ENCODE results near the gene SHISAL2B.
"Not testable (repeated sequence)": the region's sequence is repeated elsewhere in the genome, so short reads cannot be mapped to it uniquely, and the experiment has no call there.

The SHISAL2B gene

DNA sequence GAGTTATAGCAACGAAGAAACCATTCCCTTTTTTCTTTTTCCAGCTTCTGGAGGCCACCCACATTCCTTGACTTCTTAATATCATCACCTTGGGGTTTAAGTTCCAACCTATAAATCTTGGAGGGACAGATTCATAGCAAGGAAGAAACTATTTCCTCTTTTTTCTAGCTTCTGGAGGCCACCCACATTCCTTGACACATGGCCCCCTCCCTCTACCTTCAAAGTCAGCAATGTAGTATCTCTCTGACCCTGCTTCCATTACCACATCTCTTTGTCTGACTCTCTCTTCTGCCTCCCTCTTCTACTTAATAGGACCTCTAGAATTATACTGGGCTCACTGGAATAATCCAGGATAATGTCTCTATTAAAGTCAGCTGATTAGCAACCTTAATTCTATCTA lies 34.7 kb upstream of the SHISAL2B start:
- Histone ChIP-seq H2AFZ (ENCODE audit: low read depth, low read length) (no peak overlapping the region), H3K9ac (ENCODE audit: low read depth, low read length) (no peak overlapping the region), H3K27me3 (ENCODE audit: insufficient read depth, low read length, poor library complexity) (peaks cover 4% of the 10 kb centered on the region), H3K4me3 (ENCODE audit: low read depth in 1 of 2, low read length in 2 of 2) (no peak overlapping the region), H3K36me3 (ENCODE audit: insufficient read depth, low read length) (no peaks in the 10 kb centered on the region), H3K4me2 (ENCODE audit: insufficient read depth, low read length) (no peak overlapping the region), H3K9me3 (ENCODE audit: insufficient read depth, low read length, severe bottlenecking) (no peaks in the 10 kb centered on the region), H3K4me1 (ENCODE audit: insufficient read depth, low read length) (no peaks in the 10 kb centered on the region), H4K20me1 (ENCODE audit: insufficient read depth, low read length) (no peaks in the 10 kb centered on the region), H3K79me2 (ENCODE audit: insufficient read depth, low read length) (no peaks in the 10 kb centered on the region), H3K27ac (ENCODE audit: low read length) (no peak overlapping the region)
- TF ChIP-seq EZH2 (IDR thresholded peaks at IDR 0.05; ENCODE audit: borderline replicate concordance, low read depth, low read length, severe bottlenecking), result no peak
- no peak for TF ChIP-seq CTCF (IDR thresholded peaks at IDR 0.05; ENCODE audit: borderline replicate concordance, extremely low read depth, low read length, poor library complexity, severe bottlenecking)
- no peak for ATAC-seq (ENCODE audit: insufficient read depth, low read depth)
- DNase-seq, result no peak

DNA sequence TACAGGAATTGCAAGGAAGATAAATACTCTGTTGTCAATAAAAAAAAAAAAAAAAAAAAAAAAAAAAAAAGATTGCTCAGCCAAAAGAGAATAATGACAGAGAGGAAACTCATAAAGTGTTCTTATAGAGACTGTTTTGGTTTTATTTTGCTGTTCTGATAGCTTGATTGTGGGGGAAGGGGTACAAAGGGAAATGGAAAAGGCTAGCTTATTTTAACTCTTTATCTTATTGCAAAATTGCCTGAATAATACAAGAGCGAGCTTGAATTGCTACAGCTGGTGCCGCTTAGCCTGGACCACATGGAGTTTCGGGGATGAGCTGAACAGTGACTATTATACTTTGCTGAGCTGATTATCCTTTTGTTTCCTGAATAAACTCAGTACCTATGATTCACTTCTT lies 31.0 kb upstream of the SHISAL2B start:
- no peaks in the 10 kb centered on the region for H3K36me3 ChIP-seq (ENCODE audit: insufficient read depth, low read length)
- no peak overlapping the region for H3K4me2 ChIP-seq (ENCODE audit: insufficient read depth, low read length)
- H3K9me3 ChIP-seq (ENCODE audit: insufficient read depth, low read length, severe bottlenecking), result no peaks in the 10 kb centered on the region
- TF ChIP-seq EZH2 (IDR thresholded peaks at IDR 0.05; ENCODE audit: borderline replicate concordance, low read depth, low read length, severe bottlenecking), result no peak
- TF ChIP-seq CTCF (IDR thresholded peaks at IDR 0.05; ENCODE audit: borderline replicate concordance, extremely low read depth, low read length, poor library complexity, severe bottlenecking), result no peak
- no peaks in the 10 kb centered on the region; the same call in 1 of the 2 replicates for H4K20me1 ChIP-seq (ENCODE audit: insufficient read depth, low read length)
- H3K4me1 ChIP-seq (ENCODE audit: insufficient read depth, low read length), result no peaks in the 10 kb centered on the region
- H3K4me3 ChIP-seq (ENCODE audit: low read depth in 1 of 2, low read length in 2 of 2), result no peak overlapping the region
- H3K79me2 ChIP-seq (ENCODE audit: insufficient read depth, low read length), result no peaks in the 10 kb centered on the region
- ATAC-seq (ENCODE audit: insufficient read depth, low read depth), result no peak
- DNase-seq, result no peak
- no peak overlapping the region for H3K27ac ChIP-seq (ENCODE audit: low read length)
- peaks cover 19% of the 10 kb centered on the region for H3K27me3 ChIP-seq (ENCODE audit: insufficient read depth, low read length, poor library complexity)
- H2AFZ ChIP-seq (ENCODE audit: low read depth, low read length), result no peak overlapping the region
- H3K9ac ChIP-seq (ENCODE audit: low read depth, low read length), result no peak overlapping the region

DNA sequence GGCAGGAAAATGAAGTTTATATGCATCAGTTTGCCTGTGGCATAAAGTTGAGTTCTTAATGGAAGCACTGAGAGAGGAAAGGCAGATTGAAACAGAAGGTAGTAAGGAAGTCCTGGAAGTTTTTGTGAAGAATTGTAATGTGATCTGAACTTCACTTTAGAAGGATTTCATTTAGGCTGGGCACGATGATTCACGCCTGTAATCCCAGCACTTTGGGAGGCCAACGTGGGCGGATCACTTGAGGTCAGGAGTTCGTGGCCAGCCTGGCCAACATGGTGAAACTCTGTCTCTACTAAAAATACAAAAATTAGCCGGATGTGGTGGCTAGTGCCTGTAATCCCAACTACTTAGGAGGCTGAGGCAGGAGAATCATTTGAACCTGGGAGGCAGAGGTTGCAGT lies 27.1 kb upstream of the SHISAL2B start:
- not testable (repeated sequence) for H3K79me2 ChIP-seq (ENCODE audit: insufficient read depth, low read length); H3K4me1 ChIP-seq (ENCODE audit: insufficient read depth, low read length); H2AFZ ChIP-seq (ENCODE audit: low read depth, low read length); ATAC-seq (ENCODE audit: insufficient read depth, low read depth); H4K20me1 ChIP-seq (ENCODE audit: insufficient read depth, low read length); H3K27ac ChIP-seq (ENCODE audit: low read length); H3K4me2 ChIP-seq (ENCODE audit: insufficient read depth, low read length); H3K9me3 ChIP-seq (ENCODE audit: insufficient read depth, low read length, severe bottlenecking); H3K9ac ChIP-seq (ENCODE audit: low read depth, low read length); H3K36me3 ChIP-seq (ENCODE audit: insufficient read depth, low read length); H3K4me3 ChIP-seq (ENCODE audit: low read depth in 1 of 2, low read length in 2 of 2); DNase-seq
- peaks cover 23% of the 10 kb centered on the region for H3K27me3 ChIP-seq (ENCODE audit: insufficient read depth, low read length, poor library complexity)

- ATAC-seq (ENCODE audit: insufficient read depth, low read depth), result no peak
Measured at GRCh38 chr5:64665243-64665642, 25.1 kb upstream of the SHISAL2B start.

More at GRCh38 chr5:64665243-64665642, 25.1 kb upstream of the SHISAL2B start:
- Histone ChIP-seq H3K9me3 (ENCODE audit: insufficient read depth, low read length, severe bottlenecking) (no peaks in the 10 kb centered on the region), H3K9ac (ENCODE audit: low read depth, low read length) (no peak overlapping the region), H3K36me3 (ENCODE audit: insufficient read depth, low read length) (no peaks in the 10 kb centered on the region), H3K4me2 (ENCODE audit: insufficient read depth, low read length) (no peak overlapping the region), H3K27me3 (ENCODE audit: insufficient read depth, low read length, poor library complexity) (peaks cover 21% of the 10 kb centered on the region), H4K20me1 (ENCODE audit: insufficient read depth, low read length) (no peaks in the 10 kb centered on the region; the same call in 1 of the 2 replicates), H3K4me3 (ENCODE audit: low read depth in 1 of 2, low read length in 2 of 2) (no peak overlapping the region), H3K4me1 (ENCODE audit: insufficient read depth, low read length) (no peaks in the 10 kb centered on the region), H3K79me2 (ENCODE audit: insufficient read depth, low read length) (no peaks in the 10 kb centered on the region), H3K27ac (ENCODE audit: low read length) (no peak overlapping the region), H2AFZ (ENCODE audit: low read depth, low read length) (no peak overlapping the region)
- DNase-seq, result no peak
- no peak for TF ChIP-seq EZH2 (IDR thresholded peaks at IDR 0.05; ENCODE audit: borderline replicate concordance, low read depth, low read length, severe bottlenecking)
- TF ChIP-seq CTCF (IDR thresholded peaks at IDR 0.05; ENCODE audit: borderline replicate concordance, extremely low read depth, low read length, poor library complexity, severe bottlenecking), result no peak
